ENCODE measurements around the gene MINPP1.
"Not testable (repeated sequence)": the region's sequence is repeated elsewhere in the genome, so short reads cannot be mapped to it uniquely, and the experiment has no call there.

DNA sequence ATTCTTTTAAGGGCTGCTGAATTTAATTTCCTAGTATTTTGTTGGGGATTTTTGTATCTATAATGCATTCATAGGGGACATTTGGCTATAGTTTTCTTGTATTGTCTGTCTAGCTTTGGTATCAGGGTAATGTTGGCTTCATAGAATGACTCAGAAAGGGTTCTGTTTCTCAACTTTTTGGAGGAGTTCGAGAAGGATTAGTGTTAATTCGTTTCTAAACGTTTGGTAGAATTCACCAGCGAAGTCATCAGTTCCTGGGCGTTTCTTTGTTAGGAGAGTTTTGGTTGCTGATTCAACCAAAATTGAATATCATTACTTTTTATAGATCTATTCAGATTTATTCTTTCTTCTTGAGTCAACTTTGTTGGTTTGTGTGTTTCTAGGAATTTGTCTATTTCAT lies 9.2 kb upstream of the MINPP1 start:
- TF ChIP-seq, protein P1, sequence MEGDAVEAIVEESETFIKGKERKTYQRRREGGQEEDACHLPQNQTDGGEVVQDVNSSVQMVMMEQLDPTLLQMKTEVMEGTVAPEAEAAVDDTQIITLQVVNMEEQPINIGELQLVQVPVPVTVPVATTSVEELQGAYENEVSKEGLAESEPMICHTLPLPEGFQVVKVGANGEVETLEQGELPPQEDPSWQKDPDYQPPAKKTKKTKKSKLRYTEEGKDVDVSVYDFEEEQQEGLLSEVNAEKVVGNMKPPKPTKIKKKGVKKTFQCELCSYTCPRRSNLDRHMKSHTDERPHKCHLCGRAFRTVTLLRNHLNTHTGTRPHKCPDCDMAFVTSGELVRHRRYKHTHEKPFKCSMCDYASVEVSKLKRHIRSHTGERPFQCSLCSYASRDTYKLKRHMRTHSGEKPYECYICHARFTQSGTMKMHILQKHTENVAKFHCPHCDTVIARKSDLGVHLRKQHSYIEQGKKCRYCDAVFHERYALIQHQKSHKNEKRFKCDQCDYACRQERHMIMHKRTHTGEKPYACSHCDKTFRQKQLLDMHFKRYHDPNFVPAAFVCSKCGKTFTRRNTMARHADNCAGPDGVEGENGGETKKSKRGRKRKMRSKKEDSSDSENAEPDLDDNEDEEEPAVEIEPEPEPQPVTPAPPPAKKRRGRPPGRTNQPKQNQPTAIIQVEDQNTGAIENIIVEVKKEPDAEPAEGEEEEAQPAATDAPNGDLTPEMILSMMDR (IDR thresholded peaks at IDR 0.05; ENCODE audit: low read depth, low read length) = not testable (repeated sequence)
- not testable (repeated sequence) for TF ChIP-seq POLR2A (IDR thresholded peaks at IDR 0.05; ENCODE audit: extremely low read depth, insufficient read length); MYC (IDR thresholded peaks at IDR 0.05; ENCODE audit: low read depth, low read length)
- TF ChIP-seq, protein P2, sequence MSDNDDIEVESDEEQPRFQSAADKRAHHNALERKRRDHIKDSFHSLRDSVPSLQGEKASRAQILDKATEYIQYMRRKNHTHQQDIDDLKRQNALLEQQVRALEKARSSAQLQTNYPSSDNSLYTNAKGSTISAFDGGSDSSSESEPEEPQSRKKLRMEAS (IDR thresholded peaks at IDR 0.05; ENCODE audit: low read depth, low read length) = not testable (repeated sequence)
